AG04450 (cell line): ENCODE data around the gene HERPUD2. TPM values are rescaled to one million over a fixed set of nuclear protein-coding genes. Genes with fewer than 3 reads are reported as not detected.

ENCODE experiments used
- CTCF ChIA-PET: fragments of 300-600, 350-600 bp; formaldehyde crosslinking; extraction: SDS; loops from one replicate; lab custom pipeline; 2022; ENCODE audit warnings: antibody characterized with exemption, inconsistent platforms; lab: Charles Lee
- POLR2A ChIA-PET: fragments of 350-600 bp; formaldehyde crosslinking; extraction: SDS; loops from one replicate; lab custom pipeline; 2021; ENCODE audit warnings: antibody characterized with exemption, inconsistent platforms; lab: Yijun Ruan, JAX
- DNase-seq: peaks from one replicate; pipeline ENCODE4 v3.0.0-alpha.2; 2011; ENCODE audit warnings: low read depth, low spot score
- H3K27ac ChIP-seq: one replicate; pipeline ENCODE4 v1.5.1; 2012; ENCODE audit warnings: low read depth, low read length, control low read depth
- H3K27me3 ChIP-seq: one replicate; pipeline ENCODE4 v1.6.0; 2012; ENCODE audit warnings: low read length; ENCODE audit not compliant: control insufficient read depth, insufficient read depth
- H3K4me3 ChIP-seq: 2 replicates; pipeline ENCODE4 v1.5.1; 2011; ENCODE audit warnings: mild to moderate bottlenecking, low read depth, low read length, control low read depth
- H3K9me3 ChIP-seq: 2 replicates; pipeline ENCODE4 v1.5.1; 2012; ENCODE audit warnings: low read length; ENCODE audit not compliant: control insufficient read depth, insufficient read depth
- polyA plus RNA-seq: library from polyadenylated mRNA; depleted of rRNA; stranded (reverse); fragments of >200 nt; gene quantifications from 2 replicates; pipeline ENCODE4 v1.2.3, GENCODE V29; 2011
- TF ChIP-seq, protein P1 (sequence below): IDR thresholded peaks from 2 replicates; pipeline ENCODE4 v1.5.1; 2011; ENCODE audit warnings: low read depth, low read length, control low read depth, inconsistent platforms

The HERPUD2 gene
- polyA plus RNA-seq, 1 experiment, result 42.7 TPM

GRCh38 chr7:35734001-35734483 lies 39.1 kb upstream of the HERPUD2 start:
- Histone ChIP-seq H3K27me3 (peaks cover 11% of the 10 kb centered on the region), H3K4me3 (no peak overlapping the region), H3K9me3 (no peaks in the 10 kb centered on the region), H3K27ac (no peak overlapping the region)
- TF ChIP-seq, protein P1, sequence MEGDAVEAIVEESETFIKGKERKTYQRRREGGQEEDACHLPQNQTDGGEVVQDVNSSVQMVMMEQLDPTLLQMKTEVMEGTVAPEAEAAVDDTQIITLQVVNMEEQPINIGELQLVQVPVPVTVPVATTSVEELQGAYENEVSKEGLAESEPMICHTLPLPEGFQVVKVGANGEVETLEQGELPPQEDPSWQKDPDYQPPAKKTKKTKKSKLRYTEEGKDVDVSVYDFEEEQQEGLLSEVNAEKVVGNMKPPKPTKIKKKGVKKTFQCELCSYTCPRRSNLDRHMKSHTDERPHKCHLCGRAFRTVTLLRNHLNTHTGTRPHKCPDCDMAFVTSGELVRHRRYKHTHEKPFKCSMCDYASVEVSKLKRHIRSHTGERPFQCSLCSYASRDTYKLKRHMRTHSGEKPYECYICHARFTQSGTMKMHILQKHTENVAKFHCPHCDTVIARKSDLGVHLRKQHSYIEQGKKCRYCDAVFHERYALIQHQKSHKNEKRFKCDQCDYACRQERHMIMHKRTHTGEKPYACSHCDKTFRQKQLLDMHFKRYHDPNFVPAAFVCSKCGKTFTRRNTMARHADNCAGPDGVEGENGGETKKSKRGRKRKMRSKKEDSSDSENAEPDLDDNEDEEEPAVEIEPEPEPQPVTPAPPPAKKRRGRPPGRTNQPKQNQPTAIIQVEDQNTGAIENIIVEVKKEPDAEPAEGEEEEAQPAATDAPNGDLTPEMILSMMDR, result no peak
- DNase-seq, result no peak
- ChIA-PET CTCF (no interaction called here), POLR2A (no interaction called here)

DNA sequence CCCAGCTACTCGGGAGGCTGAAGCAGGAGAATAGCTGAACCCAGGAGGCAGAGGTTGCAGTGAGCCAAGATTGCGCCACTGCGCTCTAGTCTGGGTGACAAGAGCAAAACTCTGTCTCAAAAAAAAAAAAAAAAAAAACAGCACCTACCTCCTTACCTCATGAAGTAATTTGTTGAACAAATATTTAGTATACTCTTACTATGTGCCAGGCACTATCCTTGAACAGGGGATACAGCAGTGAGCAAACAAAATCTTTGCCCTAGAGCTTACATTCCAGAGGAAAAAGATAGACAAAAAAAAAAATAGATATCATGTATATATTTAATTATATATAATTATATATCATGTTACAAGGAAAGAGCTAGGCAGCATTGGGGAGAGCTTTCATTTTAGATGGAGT lies 36.4 kb upstream of the HERPUD2 start:
- no peak for DNase-seq
- ChIA-PET POLR2A (interaction anchor here (0.7 kb wide), 1 partner anchor 18 kb away, joined by 3 read pairs; no protein-coding TSS in a partner anchor), CTCF (no interaction called here)
- H3K9me3 ChIP-seq, result no peaks in the 10 kb centered on the region
- H3K27me3 ChIP-seq, result peaks cover 11% of the 10 kb centered on the region
- H3K4me3 ChIP-seq, result no peak overlapping the region
- H3K27ac ChIP-seq, result no peak overlapping the region
- TF ChIP-seq, protein P1, result no peak

DNA sequence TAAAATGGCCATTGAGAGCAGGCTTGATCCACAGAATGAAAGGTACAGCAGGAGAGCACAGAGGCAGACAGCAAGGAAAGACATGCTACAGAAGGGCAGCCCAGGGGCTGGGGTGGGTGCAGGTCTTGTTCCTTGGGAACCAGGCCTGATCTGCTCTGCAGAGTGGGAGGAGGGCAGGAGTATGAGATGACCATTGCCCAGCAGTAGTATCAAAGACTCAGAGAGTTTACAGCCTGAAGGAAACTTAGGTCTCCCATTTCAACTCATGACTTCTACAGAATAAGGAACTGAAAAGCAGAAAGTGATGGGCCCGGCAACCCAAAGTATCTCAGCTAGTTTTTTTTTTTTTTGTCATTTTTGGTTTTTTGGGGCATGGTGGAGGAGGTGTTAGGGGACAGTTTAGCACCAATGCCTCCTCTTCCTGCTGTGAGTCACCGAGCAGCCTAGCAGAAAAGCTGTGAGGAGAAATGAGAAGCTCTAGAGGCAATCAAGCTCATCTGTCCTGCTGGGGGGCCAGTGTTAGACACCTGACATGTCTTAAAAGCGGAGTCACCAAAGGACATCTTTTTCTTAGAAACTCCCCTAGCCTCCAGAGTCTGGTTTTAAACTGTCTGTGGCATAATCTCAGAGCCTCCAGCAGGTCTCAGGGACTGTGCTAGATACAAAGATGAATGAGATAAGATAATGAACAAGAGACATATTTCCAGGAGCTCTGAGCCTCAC lies 34.3 kb upstream of the HERPUD2 start:
- TF ChIP-seq, protein P1, result no peak
- H3K27ac ChIP-seq, result no peak overlapping the region
- H3K9me3 ChIP-seq, result peaks cover 4% of the 10 kb centered on the region; the same call in 1 of the 2 replicates
- POLR2A ChIA-PET, result no interaction called here
- CTCF ChIA-PET, result no interaction called here
- no peak for DNase-seq
- H3K4me3 ChIP-seq, result no peak overlapping the region
- peaks cover 8% of the 10 kb centered on the region for H3K27me3 ChIP-seq

GRCh38 chr7:35728412-35729060 lies 33.6 kb upstream of the HERPUD2 start:
- ChIA-PET POLR2A (no interaction called here), CTCF (interaction anchor here (0.9 kb wide), 1 partner anchor 19 kb away, joined by 3 read pairs; no protein-coding TSS in a partner anchor)
- peaks cover 5% of the 10 kb centered on the region for H3K27me3 ChIP-seq
- no peak overlapping the region for H3K27ac ChIP-seq
- TF ChIP-seq, protein P1, result no peak
- H3K9me3 ChIP-seq, result peaks cover 4% of the 10 kb centered on the region; the same call in 1 of the 2 replicates
- H3K4me3 ChIP-seq, result no peak overlapping the region
- no peak for DNase-seq

- H3K4me3 ChIP-seq, result no peak overlapping the region
- no peak overlapping the region for H3K27ac ChIP-seq
- DNase-seq, result no peak
- H3K27me3 ChIP-seq, result peaks cover 5% of the 10 kb centered on the region
- CTCF ChIA-PET, result interaction anchor here (0.9 kb wide), 2 partner anchors 18 kb away, joined by 3 read pairs; no protein-coding TSS in a partner anchor
- TF ChIP-seq, protein P1, result no peak
- POLR2A ChIA-PET, result no interaction called here
- peaks cover 4% of the 10 kb centered on the region; the same call in 1 of the 2 replicates for H3K9me3 ChIP-seq
These were observed 32.6 kb upstream of the HERPUD2 start for GRCh38 chr7:35727571-35727970.
